Adrenal gland (tissue), 5 donors: ENCODE data around the gene IGF2BP2.

ENCODE experiments used
- POLR2A ChIP-seq, 2 donors: fragments of 450-650 bp; IDR thresholded peaks; one replicate each; pipeline ENCODE4 v1.6.1; 2017; ENCODE audit warnings: antibody characterized with exemption in 2 of 2, mild to moderate bottlenecking in 2 of 2, moderate library complexity in 1 of 2
- TF ChIP-seq, protein P1 (sequence below), 6 experiments: fragments of 450-650 bp in 4 of 6; fragments of 200-600 bp in 2 of 6; sonication (generic) in 1 of 6; IDR thresholded peaks; 1 replicate in 5 of 6; 2 replicates in 1 of 6; pipeline versions ENCODE4 v1.5.1 to v1.8.0; 2016 to 2021; ENCODE audit warnings: antibody characterized with exemption in 6 of 6, mild to moderate bottlenecking in 2 of 6, moderate library complexity in 1 of 6
- donor health status: DM: no; HTN: no; CAD: no.

GRCh38 chr3:185781759-185782158, 43.1 kb downstream of the IGF2BP2 start:
- TF ChIP-seq, protein P1, sequence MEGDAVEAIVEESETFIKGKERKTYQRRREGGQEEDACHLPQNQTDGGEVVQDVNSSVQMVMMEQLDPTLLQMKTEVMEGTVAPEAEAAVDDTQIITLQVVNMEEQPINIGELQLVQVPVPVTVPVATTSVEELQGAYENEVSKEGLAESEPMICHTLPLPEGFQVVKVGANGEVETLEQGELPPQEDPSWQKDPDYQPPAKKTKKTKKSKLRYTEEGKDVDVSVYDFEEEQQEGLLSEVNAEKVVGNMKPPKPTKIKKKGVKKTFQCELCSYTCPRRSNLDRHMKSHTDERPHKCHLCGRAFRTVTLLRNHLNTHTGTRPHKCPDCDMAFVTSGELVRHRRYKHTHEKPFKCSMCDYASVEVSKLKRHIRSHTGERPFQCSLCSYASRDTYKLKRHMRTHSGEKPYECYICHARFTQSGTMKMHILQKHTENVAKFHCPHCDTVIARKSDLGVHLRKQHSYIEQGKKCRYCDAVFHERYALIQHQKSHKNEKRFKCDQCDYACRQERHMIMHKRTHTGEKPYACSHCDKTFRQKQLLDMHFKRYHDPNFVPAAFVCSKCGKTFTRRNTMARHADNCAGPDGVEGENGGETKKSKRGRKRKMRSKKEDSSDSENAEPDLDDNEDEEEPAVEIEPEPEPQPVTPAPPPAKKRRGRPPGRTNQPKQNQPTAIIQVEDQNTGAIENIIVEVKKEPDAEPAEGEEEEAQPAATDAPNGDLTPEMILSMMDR (IDR thresholded peaks at IDR 0.05) = no peak
- TF ChIP-seq POLR2A (IDR thresholded peaks at IDR 0.05) = no peak
